Retinal pigment epithelial cell (primary cell): ENCODE data around the gene SIPA1.
A peak's percentile ranks its signal among the peaks of the same experiment; 100 is the strongest.

Experiments used
- DNase-seq: peaks from one replicate; pipeline ENCODE4 v3.0.0-alpha.2; 2010; ENCODE audit warnings: low read depth
- H3K4me3 ChIP-seq: 2 replicates; pipeline ENCODE4 v1.5.1; 2011; ENCODE audit warnings: mild to moderate bottlenecking, low read length, control low read depth, moderate library complexity
- CTCF ChIP-seq: conservative IDR thresholded peaks from 2 replicates; pipeline ENCODE4 v1.5.1; 2011; ENCODE audit warnings: low read depth, low read length, control low read depth, inconsistent platforms

SIPA1 gene

GRCh38 chr11:65599216-65599954 lies 38.5 kb upstream of the SIPA1 start:
- no peak for DNase-seq
- no peak overlapping the region for H3K4me3 ChIP-seq
- no peak for TF ChIP-seq CTCF

GRCh38 chr11:65599955-65600246 lies 38.0 kb upstream of the SIPA1 start:
- no peak for DNase-seq
- no peak overlapping the region for H3K4me3 ChIP-seq
- TF ChIP-seq CTCF: no peak

- H3K4me3 ChIP-seq: no peak overlapping the region
- no peak for TF ChIP-seq CTCF
- no peak for DNase-seq
Observed at GRCh38 chr11:65604258-65604657, 33.6 kb upstream of the SIPA1 start.

GRCh38 chr11:65606876-65607613 lies 30.9 kb upstream of the SIPA1 start:
- no peak for TF ChIP-seq CTCF
- DNase-seq: peak; percentile 88
- H3K4me3 ChIP-seq: peak overlapping the region; percentile 9

GRCh38 chr11:65607614-65608426 lies 30.1 kb upstream of the SIPA1 start:
- no peak for DNase-seq
- no peak for TF ChIP-seq CTCF
- peak overlapping the region; percentile 9 for H3K4me3 ChIP-seq

- DNase-seq: no peak
- TF ChIP-seq CTCF: no peak
- no peak overlapping the region for H3K4me3 ChIP-seq
Observed at GRCh38 chr11:65609229-65609628, 28.7 kb upstream of the SIPA1 start.

- no peak for DNase-seq
- TF ChIP-seq CTCF: no peak
- no peak overlapping the region for H3K4me3 ChIP-seq
Observed at GRCh38 chr11:65609665-65610064, 28.2 kb upstream of the SIPA1 start.
